T47D (cell line): ENCODE results near the gene DDX42.

Experiments
- DNase-seq, 2 experiments: peaks; one replicate each; pipeline versions ENCODE4 v3.0.0 to v3.0.0-alpha.2; 2011 to 2012; ENCODE audit warnings: low read depth in 1 of 2, low spot score in 1 of 2
- JUND ChIP-seq: IDR thresholded peaks from 2 replicates; pipeline ENCODE4 v1.6.1; 2012; ENCODE audit warnings: low read depth
- in situ Hi-C: cut with HindIII; loops from 2 replicates; pipeline ENCODE4 v1.10.0; 2016; ENCODE audit warnings: low sequenced_read_pairs, low pct_unique_long_range_greater_than_20kb

Gene DDX42, protein sequence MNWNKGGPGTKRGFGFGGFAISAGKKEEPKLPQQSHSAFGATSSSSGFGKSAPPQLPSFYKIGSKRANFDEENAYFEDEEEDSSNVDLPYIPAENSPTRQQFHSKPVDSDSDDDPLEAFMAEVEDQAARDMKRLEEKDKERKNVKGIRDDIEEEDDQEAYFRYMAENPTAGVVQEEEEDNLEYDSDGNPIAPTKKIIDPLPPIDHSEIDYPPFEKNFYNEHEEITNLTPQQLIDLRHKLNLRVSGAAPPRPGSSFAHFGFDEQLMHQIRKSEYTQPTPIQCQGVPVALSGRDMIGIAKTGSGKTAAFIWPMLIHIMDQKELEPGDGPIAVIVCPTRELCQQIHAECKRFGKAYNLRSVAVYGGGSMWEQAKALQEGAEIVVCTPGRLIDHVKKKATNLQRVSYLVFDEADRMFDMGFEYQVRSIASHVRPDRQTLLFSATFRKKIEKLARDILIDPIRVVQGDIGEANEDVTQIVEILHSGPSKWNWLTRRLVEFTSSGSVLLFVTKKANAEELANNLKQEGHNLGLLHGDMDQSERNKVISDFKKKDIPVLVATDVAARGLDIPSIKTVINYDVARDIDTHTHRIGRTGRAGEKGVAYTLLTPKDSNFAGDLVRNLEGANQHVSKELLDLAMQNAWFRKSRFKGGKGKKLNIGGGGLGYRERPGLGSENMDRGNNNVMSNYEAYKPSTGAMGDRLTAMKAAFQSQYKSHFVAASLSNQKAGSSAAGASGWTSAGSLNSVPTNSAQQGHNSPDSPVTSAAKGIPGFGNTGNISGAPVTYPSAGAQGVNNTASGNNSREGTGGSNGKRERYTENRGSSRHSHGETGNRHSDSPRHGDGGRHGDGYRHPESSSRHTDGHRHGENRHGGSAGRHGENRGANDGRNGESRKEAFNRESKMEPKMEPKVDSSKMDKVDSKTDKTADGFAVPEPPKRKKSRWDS

GRCh38 chr17:63774141-63774968 lies at the start of gene DDX42:
DDX42 (plus strand) TSS chr17:63774170; CDS start chr17:63787050, 12,880 bp downstream.
- DNase-seq = peak in 1 of 2 experiments; percentile 66
- in situ Hi-C loops = no loop called here
- no peak for TF ChIP-seq JUND

GRCh38 chr17:63735691-63736090 lies 38.3 kb upstream of the DDX42 start:
- DNase-seq = no peak
- TF ChIP-seq JUND = no peak
- in situ Hi-C loops = no loop called here

DNA sequence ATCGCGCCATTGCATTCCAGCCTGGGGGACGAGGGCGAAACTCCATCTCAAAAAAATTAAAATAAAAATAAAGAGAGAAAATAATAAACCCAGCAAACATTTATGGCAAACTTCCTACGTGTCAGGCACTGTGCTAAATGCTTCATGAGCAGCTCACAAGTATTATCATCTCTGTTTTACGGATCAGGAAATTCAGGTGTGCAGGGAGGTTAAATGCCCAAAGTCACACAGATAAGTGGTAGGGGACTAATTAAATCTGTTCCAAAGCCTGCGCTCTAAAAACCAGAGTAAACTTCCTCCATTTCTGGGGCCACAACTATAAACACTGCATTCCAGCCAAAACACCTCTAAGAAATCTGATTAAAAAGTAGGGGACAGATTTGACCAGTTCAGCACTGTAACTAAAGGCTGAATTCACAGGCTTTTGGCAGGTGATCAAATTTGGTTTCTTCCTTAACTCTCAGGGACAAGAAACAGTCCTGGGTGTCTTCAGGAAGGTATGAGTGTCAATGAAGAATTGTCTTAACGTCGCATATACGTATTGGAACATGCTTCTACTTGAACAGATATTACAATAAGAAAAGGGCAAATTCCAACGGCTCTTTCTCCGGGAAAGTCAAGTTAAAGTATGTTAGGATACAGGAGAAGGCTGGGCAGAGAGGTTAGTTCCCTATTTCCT lies 33.4 kb upstream of the DDX42 start:
- peak; percentile 21 to 53 for DNase-seq
- in situ Hi-C loops = no loop called here
- TF ChIP-seq JUND = no peak

DNA sequence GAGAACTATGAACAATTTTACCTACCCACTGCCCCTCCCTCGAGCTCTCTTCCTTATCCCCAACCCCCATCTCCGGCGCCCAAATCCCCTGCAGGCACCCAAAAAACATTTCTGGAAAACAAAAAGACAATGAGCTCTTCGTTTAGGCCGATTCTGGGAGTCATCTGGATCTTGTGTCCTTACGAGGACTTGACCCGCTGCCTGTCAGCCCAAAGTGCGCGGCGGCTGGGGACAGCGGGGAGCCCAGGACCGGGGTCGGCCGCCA lies 32.9 kb upstream of the DDX42 start:
- TF ChIP-seq JUND = no peak
- DNase-seq = peak in 1 of 2 experiments; percentile 23
- in situ Hi-C loops = no loop called here

DNA sequence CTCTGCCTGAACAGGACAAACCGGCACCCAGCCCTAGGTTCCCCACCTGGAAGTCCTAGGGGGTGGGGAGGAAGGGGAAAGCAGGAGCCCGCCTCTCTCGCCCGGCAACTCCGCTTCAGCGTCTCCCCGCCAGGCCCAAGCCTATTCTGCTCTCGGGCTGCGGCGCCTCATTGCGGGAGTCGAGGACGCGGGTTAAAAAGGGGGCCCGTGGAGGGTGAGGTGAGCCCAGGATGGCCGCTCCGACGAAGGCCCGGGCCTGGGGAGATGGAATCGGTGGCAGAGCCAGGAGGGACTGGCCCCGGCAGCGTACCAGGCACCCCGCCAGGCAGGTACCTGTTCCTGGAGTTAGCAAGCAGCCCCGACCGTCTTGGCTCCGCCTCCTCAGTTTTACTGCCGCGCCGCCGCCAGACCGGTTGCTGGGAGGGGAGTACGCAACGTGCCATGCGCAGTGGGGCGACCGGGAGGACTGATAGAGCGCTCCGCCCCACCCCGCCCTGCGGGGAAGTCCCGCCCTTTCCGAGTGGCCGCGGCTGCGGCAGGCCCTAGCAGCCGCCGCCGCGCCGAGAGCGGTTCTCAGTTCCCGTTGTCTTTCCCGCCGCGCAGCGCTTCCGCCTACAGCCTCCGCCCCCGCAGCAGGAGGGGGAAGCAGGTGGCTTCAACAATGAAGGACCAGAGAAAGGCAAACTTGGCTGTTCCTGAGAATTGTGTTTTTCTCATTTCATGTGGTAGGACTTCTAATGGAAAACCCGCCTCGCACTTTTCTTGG lies 32.4 kb upstream of the DDX42 start, which contains the start of gene STRADA:
STRADA (minus strand) TSS at position 392 of the 766 bp plus-strand sequence. CDS start 13,430 bp downstream, outside the sequence.
- in situ Hi-C loops = no loop called here
- DNase-seq = peak; percentile 91 to 100
- TF ChIP-seq JUND = no peak

GRCh38 chr17:63751806-63752205 lies 22.2 kb upstream of the DDX42 start:
- no peak for TF ChIP-seq JUND
- DNase-seq = no peak
- in situ Hi-C loops = no loop called here

GRCh38 chr17:63752707-63753106 lies 21.3 kb upstream of the DDX42 start:
- in situ Hi-C loops = no loop called here
- peak in 1 of 2 experiments; percentile 73 for DNase-seq
- TF ChIP-seq JUND = peak; percentile 89

DNA sequence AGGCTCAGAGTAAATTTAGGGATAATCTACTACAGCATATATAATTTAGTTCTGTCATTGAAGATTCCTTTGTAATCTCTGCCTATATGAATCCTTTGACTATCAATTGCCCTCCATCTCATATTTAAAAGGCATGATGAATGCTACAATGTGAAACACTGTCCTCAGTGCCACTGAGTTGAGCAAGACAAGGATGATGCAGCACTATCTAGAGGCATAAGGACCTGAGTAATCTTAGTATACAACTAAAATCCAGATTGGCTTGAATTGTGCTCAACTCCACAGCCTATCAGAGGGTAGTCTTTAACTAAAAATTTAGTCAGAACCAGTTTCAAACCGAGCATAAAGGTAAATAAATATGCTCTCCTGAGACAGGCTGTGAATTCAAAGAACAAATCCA lies 20.8 kb upstream of the DDX42 start:
- no peak for TF ChIP-seq JUND
- in situ Hi-C loops = no loop called here
- no peak for DNase-seq

- in situ Hi-C loops = no loop called here
- no peak for TF ChIP-seq JUND
- no peak for DNase-seq
Measured at GRCh38 chr17:63754046-63754445, 19.9 kb upstream of the DDX42 start.

DNA sequence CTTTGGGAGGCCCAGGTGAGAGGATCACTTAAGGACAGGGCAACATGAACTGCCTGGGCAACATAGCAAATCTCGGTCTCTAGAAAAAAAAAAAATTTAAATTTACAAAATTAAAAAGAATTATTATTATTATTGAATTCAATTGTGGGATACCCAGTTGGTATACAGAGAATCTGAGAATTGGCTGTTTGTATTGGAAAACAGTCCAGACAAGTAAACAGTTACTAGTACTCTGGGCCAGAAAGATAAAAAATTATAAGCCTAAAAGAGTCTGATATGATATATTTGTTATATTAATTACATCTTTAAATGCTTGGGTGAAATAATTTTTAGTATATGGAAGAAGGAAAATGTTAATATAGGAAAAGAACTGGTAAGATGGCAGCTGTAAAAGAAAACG lies 15.5 kb upstream of the DDX42 start:
- no peak for TF ChIP-seq JUND
- in situ Hi-C loops = no loop called here
- no peak for DNase-seq

DNA sequence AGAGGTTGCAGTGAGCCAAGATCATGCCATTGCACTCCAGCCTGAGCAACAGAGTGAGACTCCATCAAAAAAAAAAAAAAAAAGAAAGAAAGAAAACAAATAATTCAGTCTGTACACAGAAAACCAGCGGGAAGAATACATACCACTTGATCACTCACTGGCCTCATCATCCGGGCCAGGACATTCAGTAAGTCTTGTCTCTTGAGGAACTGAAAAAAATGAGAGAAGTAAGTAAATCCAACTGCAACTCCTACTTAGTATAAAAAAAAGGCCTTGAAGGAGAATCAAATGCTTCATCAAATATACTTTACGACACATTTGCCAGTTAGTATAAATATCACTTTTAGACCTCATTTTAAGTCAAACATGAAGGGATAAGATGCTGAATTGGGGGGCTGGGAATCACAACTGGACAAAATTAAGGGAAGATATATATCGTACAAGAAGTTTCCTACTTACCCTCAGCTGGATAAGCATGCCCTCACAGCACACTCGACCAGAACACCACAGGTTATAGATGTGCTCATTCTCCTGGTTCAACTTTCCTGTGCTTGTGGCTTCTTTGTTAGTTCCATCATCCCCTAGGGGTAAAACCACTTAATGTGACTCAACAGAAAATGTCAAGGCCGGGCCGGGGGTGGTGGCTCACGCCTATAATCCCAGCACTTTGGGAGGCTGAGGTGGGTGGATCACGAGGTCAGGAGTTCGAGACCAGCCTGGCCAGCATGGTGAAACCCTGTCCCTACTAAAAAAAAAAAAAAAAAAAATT lies 13.0 kb upstream of the DDX42 start:
- in situ Hi-C loops = no loop called here
- no peak for TF ChIP-seq JUND
- no peak for DNase-seq
